CD4-positive, alpha-beta T cell treated with Interleukin-1 beta for 1 hour (primary cell): Measurements from ENCODE around the gene CCDC174.

Source experiments
- DNase-seq, 2 donors: peaks; one replicate each; pipeline ENCODE4 v3.0.0-alpha.2; 2020 to 2022

The CCDC174 gene

GRCh38 chr3:14716591-14716990, 65.0 kb downstream of the CCDC174 start:
- no peak for DNase-seq

- no peak for DNase-seq
These were observed 65.7 kb downstream of the CCDC174 start for GRCh38 chr3:14717307-14717706.

GRCh38 chr3:14718539-14718938, 67.0 kb downstream of the CCDC174 start:
- DNase-seq: no peak

GRCh38 chr3:14719006-14719405, 67.4 kb downstream of the CCDC174 start:
- no peak for DNase-seq

GRCh38 chr3:14721126-14721864, 69.7 kb downstream of the CCDC174 start:
- DNase-seq: no peak
